B cell (primary cell): Measurements from ENCODE around the gene SHISA8. TPM values are rescaled to one million over a fixed set of nuclear protein-coding genes. Genes with fewer than 3 reads are reported as not detected.
A peak's percentile ranks its signal among the peaks of the same experiment; 100 is the strongest.

Experiments used
- ATAC-seq: fragments of 200-7000 bp; cut with Tn5 transposase; one replicate; pipeline ENCODE4 v1.10.0; 2021; ENCODE audit warnings: low read depth, mild to moderate bottlenecking, moderate number of reproducible peaks, moderate library complexity
- CTCF ChIA-PET: fragments of 350-600 bp; sonication (Branson Sonifier 250); formaldehyde crosslinking; loops from one replicate; lab custom pipeline; 2021; ENCODE audit warnings: antibody characterized with exemption, inconsistent platforms; lab: Charles Lee
- POLR2A ChIA-PET: fragments of 350-600 bp; sonication (Branson Sonifier 250); formaldehyde crosslinking; loops from one replicate; lab custom pipeline; 2021; ENCODE audit warnings: antibody characterized with exemption; lab: Charles Lee
- DNase-seq: peaks from one replicate; pipeline ENCODE4 v3.0.0; 2013
- H2AFZ ChIP-seq: 2 replicates; pipeline ENCODE4 v1.6.1; 2012; ENCODE audit warnings: mild to moderate bottlenecking, low read depth, low read length; ENCODE audit not compliant: insufficient read depth, poor library complexity, severe bottlenecking
- H3K27ac ChIP-seq, 2 donors: 1 replicate in 1 of 2; 2 replicates in 1 of 2; pipeline ENCODE4 v1.5.1; 2012 to 2013; ENCODE audit warnings: low read length in 2 of 2, mild to moderate bottlenecking in 2 of 2, moderate library complexity in 1 of 2
- H3K27me3 ChIP-seq, 4 experiments: fragments of 200-600 bp in 1 of 4; sonication (generic) in 1 of 4; replicated peaks in 1 of 4; 1 replicate in 2 of 4; 2 replicates in 2 of 4; pipeline versions ENCODE4 v1.6.1 to v1.7.0; 2013 to 2016; ENCODE audit warnings: low read length in 3 of 4, mild to moderate bottlenecking in 2 of 4, mixed read lengths in 1 of 4, moderate library complexity in 1 of 4; ENCODE audit not compliant: insufficient read depth in 4 of 4, control insufficient read depth in 3 of 4; ENCODE audit errors: control extremely low read depth in 1 of 4
- H3K36me3 ChIP-seq, 2 experiments: replicated peaks in 1 of 2; 1 replicate in 1 of 2; 2 replicates in 1 of 2; pipeline versions ENCODE4 v1.6.1 to v1.7.1; 2013; ENCODE audit warnings: low read length in 1 of 2; ENCODE audit not compliant: insufficient read depth in 2 of 2, control insufficient read depth in 1 of 2; ENCODE audit errors: control extremely low read depth in 1 of 2, extremely low read depth in 1 of 2
- H3K4me1 ChIP-seq, 2 donors: fragments of 200-600 bp in 1 of 2; sonication (generic) in 1 of 2; 1 replicate in 1 of 2; 2 replicates in 1 of 2; pipeline versions ENCODE4 v1.5.1 to v1.6.1; 2013 to 2017; ENCODE audit warnings: low read length in 2 of 2; ENCODE audit not compliant: control insufficient read depth in 2 of 2, insufficient read depth in 2 of 2
- H3K4me2 ChIP-seq: replicated peaks from 2 replicates; pipeline ENCODE3; 2012; ENCODE audit warnings: mild to moderate bottlenecking, low read depth, low read length; ENCODE audit not compliant: poor library complexity, severe bottlenecking
- H3K4me3 ChIP-seq, 5 experiments: fragments of 200-600 bp in 1 of 5; sonication (generic) in 1 of 5; 1 replicate in 3 of 5; 2 replicates in 2 of 5; pipeline versions ENCODE4 v1.5.1 to v1.7.0; 2011 to 2016; ENCODE audit warnings: low read length in 4 of 5, mild to moderate bottlenecking in 4 of 5, low read depth in 2 of 5, control low read depth in 1 of 5, moderate library complexity in 1 of 5; ENCODE audit not compliant: insufficient read depth in 1 of 5; ENCODE audit errors: control extremely low read depth in 1 of 5, extremely low read depth in 1 of 5
- H3K79me2 ChIP-seq: fragments of 200-600 bp; sonication (generic); one replicate; pipeline ENCODE4 v1.6.0; 2016; ENCODE audit warnings: low read length; ENCODE audit not compliant: control insufficient read depth, insufficient read depth
- H3K9ac ChIP-seq: fragments of 200-600 bp; sonication (generic); 2 replicates; pipeline ENCODE4 v1.6.1; 2017; ENCODE audit warnings: mild to moderate bottlenecking, low read length, moderate library complexity
- H3K9me3 ChIP-seq, 3 donors: one replicate each; pipeline versions ENCODE4 v1.6.1 to v1.7.1; 2013; ENCODE audit warnings: low read length in 2 of 3; ENCODE audit not compliant: control insufficient read depth in 2 of 3, insufficient read depth in 1 of 3; ENCODE audit errors: control extremely low read depth in 1 of 3
- H4K20me1 ChIP-seq: 2 replicates; pipeline ENCODE4 v1.6.0; 2012; ENCODE audit warnings: mild to moderate bottlenecking, low read length; ENCODE audit not compliant: insufficient read depth, control insufficient read depth, poor library complexity, severe bottlenecking
- H3K27ac Mint-ChIP-seq: one replicate; pipeline ENCODE4 v1.8.0; 2021; ENCODE audit warnings: mixed read lengths
- H3K27me3 Mint-ChIP-seq: one replicate; pipeline ENCODE4 v1.8.0; 2021; ENCODE audit warnings: mixed read lengths
- H3K4me1 Mint-ChIP-seq: one replicate; pipeline ENCODE4 v1.8.0; 2021; ENCODE audit warnings: mixed read lengths
- H3K4me3 Mint-ChIP-seq: one replicate; pipeline ENCODE4 v1.8.0; 2021; ENCODE audit warnings: mixed read lengths
- H3K9me3 Mint-ChIP-seq: one replicate; pipeline ENCODE4 v1.8.0; 2022; ENCODE audit warnings: mixed read lengths; ENCODE audit not compliant: insufficient read depth
- CTCF ChIP-seq: fragments of 200-600 bp; IDR thresholded peaks from one replicate; pipeline ENCODE4 v1.8.0; 2022; ENCODE audit warnings: antibody characterized with exemption, mild to moderate bottlenecking
- EZH2 ChIP-seq: IDR thresholded peaks from 2 replicates; pipeline ENCODE4 v1.6.1; 2012; ENCODE audit warnings: borderline replicate concordance, low read depth, mild to moderate bottlenecking, moderate library complexity, low read length; ENCODE audit not compliant: insufficient read depth, poor library complexity, severe bottlenecking
- WGBS: methylation state at CpG from one replicate; pipeline ENCODE4 v1.1.5; 2013; ENCODE audit warnings: missing lambda C conversion rate; ENCODE audit not compliant: insufficient coverage; 5-methylcytosine and 5-hydroxymethylcytosine counted together
- intact Hi-C: fragments of 100-400 bp; cut with micrococcal nuclease; formaldehyde crosslinking; loops from one replicate; pipeline ENCODE4 v1.10.0; 2022
- polyA plus RNA-seq: library from polyadenylated mRNA; depleted of rRNA; stranded (reverse); fragments of >200 nt; gene quantifications from 2 replicates; pipeline ENCODE4 v1.2.3, GENCODE V29; 2012
- total RNA-seq, 2 donors: library from RNA; stranded (reverse); fragments of 120-200 nt in 1 of 2; gene quantifications; 1 replicate in 1 of 2; 2 replicates in 1 of 2; pipeline versions ENCODE4 v1.2.3 to v1.2.4, GENCODE V29; 2013 to 2022

The SHISA8 gene
- total and polyA plus RNA-seq, 2 donors (not counting 1 experiment from before 2014, with no cell fraction given) = 22.4 to 46.5 TPM

- no peaks in the 10 kb centered on the region for H3K27me3 Mint-ChIP-seq
- DNase-seq (peak; percentile 88), ATAC-seq (peak; percentile 46)
- peak overlapping the region; percentile 100 for H3K4me3 Mint-ChIP-seq
- H3K9me3 ChIP-seq = peaks cover 0 to 5% (median 0%) of the 10 kb centered on the region in 3 donors
- H2AFZ ChIP-seq = no peak overlapping the region
- H3K4me1 Mint-ChIP-seq = peaks cover 66% of the 10 kb centered on the region
- H3K27ac Mint-ChIP-seq = peak overlapping the region; percentile 99
- peak overlapping the region; percentile 94 to 95 for H3K27ac ChIP-seq
- H3K36me3 ChIP-seq = peaks cover 0 to 32% of the 10 kb centered on the region in 2 experiments
- H3K4me3 ChIP-seq = peak overlapping the region; percentile 59 to 96 (median 88)
- CTCF ChIA-PET = interaction anchor here (0.8 to 17.9 kb wide), 17 partner anchors 9 to 229 kb away, joined by 3 to 499 read pairs (median 6); partner anchors contain the start of genes CENPM, SMIM45 and SREBF2
- under 1% methylated on average over 35 of the region's 48 CpGs for WGBS
- H3K27me3 ChIP-seq = no peaks in the 10 kb centered on the region
- peaks cover 70 to 86% of the 10 kb centered on the region in 2 donors for H3K4me1 ChIP-seq
- H4K20me1 ChIP-seq = peaks cover 25% of the 10 kb centered on the region
- H3K9me3 Mint-ChIP-seq = no peaks in the 10 kb centered on the region
- peak overlapping the region; percentile 93 for H3K4me2 ChIP-seq
- intact Hi-C loops = loop anchor here (1.0 kb wide), 2 partner anchors 10 to 14 kb away; no protein-coding TSS in a partner anchor
- peak overlapping the region; percentile 93 for H3K9ac ChIP-seq
- POLR2A ChIA-PET = interaction anchor here (0.6 to 16.8 kb wide), 16 partner anchors 8 to 513 kb away, joined by 3 to 960 read pairs (median 6); partner anchors contain the start of genes CENPM, SHISA8, SNU13 and SREBF2
- H3K79me2 ChIP-seq = peaks cover 54% of the 10 kb centered on the region
- TF ChIP-seq CTCF (peak; percentile 83), EZH2 (no peak)
Measured at GRCh38 chr22:41925783-41926460, 11.0 kb upstream of the SHISA8 start.
